Activated CD8-positive, alpha-beta memory T cell treated with anti-CD3 and anti-CD28 coated beads, Interleukin-2, amount 50 U/mL, for 1 hour (primary cell): Measurements from ENCODE around the gene TGFB3.

Experiments
- DNase-seq: peaks from one replicate; pipeline ENCODE4 v3.0.0-alpha.2; 2020; ENCODE audit errors: extremely low read depth

The TGFB3 gene

GRCh38 chr14:75987201-75987970 is 5.6 kb upstream of the TGFB3 start:
- DNase-seq, result no peak

- no peak for DNase-seq
These were observed 4.6 kb upstream of the TGFB3 start for GRCh38 chr14:75986439-75986765.

- peak; percentile 88 for DNase-seq
These were observed 4.0 kb upstream of the TGFB3 start, which contains the start of gene IFT43 for GRCh38 chr14:75985618-75986438. TSS of gene IFT43 (plus strand) at chr14:75985763. CDS start at chr14:75985787, 24 bp downstream.

- DNase-seq, result no peak
These were observed 2.9 kb upstream of the TGFB3 start for GRCh38 chr14:75984674-75985073.

- no peak for DNase-seq
These were observed 1.2 kb upstream of the TGFB3 start for GRCh38 chr14:75983019-75983358.

GRCh38 chr14:75982266-75983018 is 647 bp upstream of the TGFB3 start:
- DNase-seq, result peak; percentile 45

GRCh38 chr14:75980856-75981255 is 939 bp downstream of the TGFB3 start:
- no peak for DNase-seq

GRCh38 chr14:75979648-75980565 is 1.9 kb downstream of the TGFB3 start:
- DNase-seq, result no peak

- no peak for DNase-seq
These were observed 2.7 kb downstream of the TGFB3 start for GRCh38 chr14:75979071-75979571.

GRCh38 chr14:75978249-75978731 is 3.5 kb downstream of the TGFB3 start:
- DNase-seq, result no peak

- no peak for DNase-seq
These were observed 4.2 kb downstream of the TGFB3 start for GRCh38 chr14:75977582-75977943.

- DNase-seq, result no peak
These were observed 4.8 kb downstream of the TGFB3 start for GRCh38 chr14:75976826-75977581.

- no peak for DNase-seq
These were observed 8.9 kb downstream of the TGFB3 start for GRCh38 chr14:75972801-75973421.

- no peak for DNase-seq
These were observed 10.3 kb downstream of the TGFB3 start for GRCh38 chr14:75971509-75971908.

GRCh38 chr14:75970989-75971388 is 10.8 kb downstream of the TGFB3 start:
- DNase-seq, result no peak

GRCh38 chr14:75969891-75970290 is 11.9 kb downstream of the TGFB3 start:
- no peak for DNase-seq

- no peak for DNase-seq
These were observed 12.7 kb downstream of the TGFB3 start for GRCh38 chr14:75969126-75969525.

- DNase-seq, result no peak
These were observed 13.3 kb downstream of the TGFB3 start for GRCh38 chr14:75968456-75968855.

- no peak for DNase-seq
These were observed 13.9 kb downstream of the TGFB3 start for GRCh38 chr14:75967866-75968265.

GRCh38 chr14:75961662-75962061 is 20.1 kb downstream of the TGFB3 start:
- DNase-seq, result no peak
